Upper lobe of right lung (tissue), 1 donor: Measurements from ENCODE around the gene CRISP1. TPM values are rescaled to one million over a fixed set of nuclear protein-coding genes. Genes with fewer than 3 reads are reported as not detected.
"Not testable (repeated sequence)": the region's sequence is repeated elsewhere in the genome, so short reads cannot be mapped to it uniquely, and the experiment has no call there.

ENCODE experiments used
- ATAC-seq: fragments of 200-7000 bp; cut with Tn5 transposase; one replicate; pipeline ENCODE4 v1.9.1; 2020; ENCODE audit warnings: mild to moderate bottlenecking, moderate library complexity
- DNase-seq: peaks from one replicate; pipeline ENCODE4 v3.0.0-alpha.2; 2020
- H3K27ac ChIP-seq: fragments of 200-600 bp; one replicate; pipeline ENCODE4 v1.8.0; 2022
- H3K27me3 ChIP-seq: fragments of 200-600 bp; one replicate; pipeline ENCODE4 v1.8.0; 2022; ENCODE audit warnings: mild to moderate bottlenecking
- H3K36me3 ChIP-seq: fragments of 200-600 bp; one replicate; pipeline ENCODE4 v1.8.0; 2022
- H3K4me1 ChIP-seq: fragments of 200-600 bp; one replicate; pipeline ENCODE4 v1.8.0; 2022
- H3K4me3 ChIP-seq: fragments of 200-600 bp; one replicate; pipeline ENCODE4 v1.8.0; 2022; ENCODE audit warnings: mild to moderate bottlenecking
- H3K9me3 ChIP-seq: fragments of 200-600 bp; one replicate; pipeline ENCODE4 v1.8.0; 2022
- intact Hi-C: fragments of 100-400 bp; cut with DNase I; formaldehyde crosslinking; loops from one replicate; pipeline ENCODE4 v1.11.0; 2022
- total RNA-seq: library from RNA; stranded (reverse); fragmentation: NEBNext Ultra II Directional; extraction: Animal tissue kit (Norgen Biotek cat#: 25700); gene quantifications from one replicate; pipeline ENCODE4 v1.2.1, GENCODE V29; 2021
- TF ChIP-seq, protein P1 (sequence below): fragments of 200-600 bp; IDR thresholded peaks from one replicate; pipeline ENCODE4 v1.8.0; 2022; ENCODE audit warnings: antibody characterized with exemption
- donor health status: DM: no; HTN: yes; CAD: no; lungs with severe emphysema.

Gene CRISP1
- total RNA-seq, 1 donor from 2014 or later: not detected

DNA sequence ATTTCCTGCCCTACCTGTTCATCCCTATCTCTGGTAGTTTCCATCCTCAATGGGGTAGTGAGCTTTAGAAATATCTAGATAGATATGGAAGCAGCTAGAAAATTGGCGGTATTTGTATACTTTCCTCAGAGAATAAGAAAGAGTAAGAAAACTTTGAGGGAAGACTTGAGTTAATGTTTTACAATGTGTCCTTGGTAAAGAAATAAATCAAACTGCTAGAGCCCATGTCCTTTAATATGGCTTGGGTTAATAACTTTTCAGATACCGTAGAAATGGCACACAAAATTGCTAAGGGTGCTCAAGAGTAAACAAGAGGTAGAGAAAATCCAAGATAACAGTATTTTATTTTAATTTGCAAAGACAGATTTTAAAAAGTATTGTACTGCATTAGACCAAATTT lies 51.2 kb downstream of the CRISP1 start:
- Histone ChIP-seq H3K36me3 (no peaks in the 10 kb centered on the region), H3K27me3 (no peaks in the 10 kb centered on the region), H3K4me1 (no peaks in the 10 kb centered on the region), H3K9me3 (no peaks in the 10 kb centered on the region), H3K27ac (no peak overlapping the region), H3K4me3 (no peak overlapping the region)
- intact Hi-C loops: no loop called here
- TF ChIP-seq, protein P1, sequence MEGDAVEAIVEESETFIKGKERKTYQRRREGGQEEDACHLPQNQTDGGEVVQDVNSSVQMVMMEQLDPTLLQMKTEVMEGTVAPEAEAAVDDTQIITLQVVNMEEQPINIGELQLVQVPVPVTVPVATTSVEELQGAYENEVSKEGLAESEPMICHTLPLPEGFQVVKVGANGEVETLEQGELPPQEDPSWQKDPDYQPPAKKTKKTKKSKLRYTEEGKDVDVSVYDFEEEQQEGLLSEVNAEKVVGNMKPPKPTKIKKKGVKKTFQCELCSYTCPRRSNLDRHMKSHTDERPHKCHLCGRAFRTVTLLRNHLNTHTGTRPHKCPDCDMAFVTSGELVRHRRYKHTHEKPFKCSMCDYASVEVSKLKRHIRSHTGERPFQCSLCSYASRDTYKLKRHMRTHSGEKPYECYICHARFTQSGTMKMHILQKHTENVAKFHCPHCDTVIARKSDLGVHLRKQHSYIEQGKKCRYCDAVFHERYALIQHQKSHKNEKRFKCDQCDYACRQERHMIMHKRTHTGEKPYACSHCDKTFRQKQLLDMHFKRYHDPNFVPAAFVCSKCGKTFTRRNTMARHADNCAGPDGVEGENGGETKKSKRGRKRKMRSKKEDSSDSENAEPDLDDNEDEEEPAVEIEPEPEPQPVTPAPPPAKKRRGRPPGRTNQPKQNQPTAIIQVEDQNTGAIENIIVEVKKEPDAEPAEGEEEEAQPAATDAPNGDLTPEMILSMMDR: no peak
- ATAC-seq (no peak), DNase-seq (no peak)

DNA sequence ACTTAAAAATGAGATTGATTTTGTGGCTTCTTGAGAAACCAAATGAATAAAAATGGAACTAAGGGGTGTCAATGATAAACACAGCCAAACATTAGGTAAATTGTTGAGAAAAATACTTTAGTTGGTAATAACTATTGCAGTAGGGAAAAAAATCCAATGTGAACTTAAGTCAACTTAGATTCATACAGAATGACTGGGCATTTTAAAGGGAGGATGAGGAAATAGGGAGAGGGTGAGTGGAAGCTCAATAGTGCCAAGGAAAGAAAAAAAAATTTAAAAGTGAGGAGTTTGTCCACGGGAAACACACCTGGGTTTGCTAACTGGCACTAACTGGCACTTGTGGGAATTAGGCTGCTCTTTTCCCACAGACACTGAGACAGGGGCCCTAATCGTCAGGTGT lies 53.1 kb downstream of the CRISP1 start:
- TF ChIP-seq, protein P1: no peak
- peaks cover 8% of the 10 kb centered on the region for H3K9me3 ChIP-seq
- H3K27me3 ChIP-seq: no peaks in the 10 kb centered on the region
- DNase-seq (no peak), ATAC-seq (no peak)
- no peak overlapping the region for H3K27ac ChIP-seq
- intact Hi-C loops: no loop called here
- H3K4me3 ChIP-seq: no peak overlapping the region
- H3K36me3 ChIP-seq: no peaks in the 10 kb centered on the region
- no peaks in the 10 kb centered on the region for H3K4me1 ChIP-seq

GRCh38 chr6:49806145-49806544 lies 60.2 kb downstream of the CRISP1 start:
- no peaks in the 10 kb centered on the region for H3K4me1 ChIP-seq
- ATAC-seq (no peak), DNase-seq (no peak)
- no peak overlapping the region for H3K27ac ChIP-seq
- no peaks in the 10 kb centered on the region for H3K36me3 ChIP-seq
- no peak overlapping the region for H3K4me3 ChIP-seq
- H3K27me3 ChIP-seq: no peaks in the 10 kb centered on the region
- TF ChIP-seq, protein P1: no peak
- intact Hi-C loops: no loop called here
- peaks cover 8% of the 10 kb centered on the region for H3K9me3 ChIP-seq

DNA sequence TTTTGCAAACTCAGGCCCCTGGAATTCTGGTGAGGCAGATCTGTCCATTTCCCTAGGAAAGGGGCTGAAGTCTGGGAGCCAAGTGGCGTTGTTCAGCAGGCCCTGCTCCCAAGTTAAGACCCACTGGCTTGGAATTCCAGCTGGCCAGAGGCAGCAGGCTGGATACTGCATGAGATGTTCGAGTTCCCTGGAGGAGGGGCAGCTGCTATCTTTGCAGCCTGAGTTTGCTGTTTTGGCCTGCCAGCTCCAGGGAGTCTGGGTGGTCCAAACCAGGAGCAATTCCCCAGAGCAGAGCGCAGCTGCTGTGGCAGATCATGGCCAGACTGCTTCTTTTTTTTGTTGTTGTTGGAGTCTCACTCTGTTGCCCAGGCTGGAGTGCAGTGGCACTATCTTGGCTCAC lies 61.1 kb downstream of the CRISP1 start:
- Histone ChIP-seq H3K27ac (no peak overlapping the region), H3K9me3 (peaks cover 8% of the 10 kb centered on the region), H3K4me3 (no peak overlapping the region), H3K36me3 (no peaks in the 10 kb centered on the region), H3K27me3 (no peaks in the 10 kb centered on the region), H3K4me1 (no peaks in the 10 kb centered on the region)
- ATAC-seq (no peak), DNase-seq (no peak)
- TF ChIP-seq, protein P1: no peak
- intact Hi-C loops: no loop called here

- Histone ChIP-seq H3K27ac (no peak overlapping the region), H3K27me3 (no peaks in the 10 kb centered on the region), H3K36me3 (no peaks in the 10 kb centered on the region), H3K9me3 (no peaks in the 10 kb centered on the region), H3K4me1 (no peaks in the 10 kb centered on the region), H3K4me3 (no peak overlapping the region)
- intact Hi-C loops: no loop called here
- no peak for ATAC-seq
- DNase-seq: no peak
- TF ChIP-seq, protein P1: no peak
Measured at GRCh38 chr6:49801525-49801924, 64.8 kb downstream of the CRISP1 start.

GRCh38 chr6:49799090-49799489 lies 67.2 kb downstream of the CRISP1 start:
- DNase-seq: no peak
- no peak overlapping the region for H3K27ac ChIP-seq
- H3K4me3 ChIP-seq: no peak overlapping the region
- H3K9me3 ChIP-seq: no peaks in the 10 kb centered on the region
- H3K4me1 ChIP-seq: no peaks in the 10 kb centered on the region
- H3K27me3 ChIP-seq: no peaks in the 10 kb centered on the region
- no peak for ATAC-seq
- intact Hi-C loops: no loop called here
- TF ChIP-seq, protein P1: no peak
- no peaks in the 10 kb centered on the region for H3K36me3 ChIP-seq

GRCh38 chr6:49796842-49797455 lies 69.4 kb downstream of the CRISP1 start:
- H3K9me3 ChIP-seq, H3K36me3 ChIP-seq, intact Hi-C loops, DNase-seq, H3K4me3 ChIP-seq, H3K27ac ChIP-seq, H3K27me3 ChIP-seq, ATAC-seq, H3K4me1 ChIP-seq: not testable (repeated sequence)
